ENCODE data around the gene SKAP1. TPM values are rescaled to one million over a fixed set of nuclear protein-coding genes. Genes with fewer than 3 reads are reported as not detected.

The SKAP1 gene
- total RNA-seq, 1 donor from 2014 or later, result not detected

- no peak for TF ChIP-seq CTCF (IDR thresholded peaks at IDR 0.05; ENCODE audit: partially characterized antibody, unreplicated experiment)
- no peaks in the 10 kb centered on the region for H3K9me3 Mint-ChIP-seq (ENCODE audit: unreplicated experiment)
These were observed 29.2 kb upstream of the SKAP1 start for GRCh38 chr17:48459070-48459844.

GRCh38 chr17:48457080-48457836 lies 27.2 kb upstream of the SKAP1 start:
- DNase-seq, result peak; percentile 73
- H3K27ac Mint-ChIP-seq (ENCODE audit: unreplicated experiment), result no peak overlapping the region
- H3K4me3 Mint-ChIP-seq (ENCODE audit: unreplicated experiment), result no peak overlapping the region
- peaks cover 3% of the 10 kb centered on the region for H3K27me3 Mint-ChIP-seq (ENCODE audit: unreplicated experiment)
- TF ChIP-seq CTCF (IDR thresholded peaks at IDR 0.05; ENCODE audit: partially characterized antibody, unreplicated experiment), result peak; percentile 97
- no peaks in the 10 kb centered on the region for H3K4me1 Mint-ChIP-seq (ENCODE audit: low read depth, unreplicated experiment)
- no peaks in the 10 kb centered on the region for H3K36me3 Mint-ChIP-seq (ENCODE audit: unreplicated experiment)
- peaks cover 2% of the 10 kb centered on the region for H3K9me3 Mint-ChIP-seq (ENCODE audit: unreplicated experiment)

More at GRCh38 chr17:48459070-48459844, 29.2 kb upstream of the SKAP1 start:
- DNase-seq, result no peak
- no peak overlapping the region for H3K4me3 Mint-ChIP-seq (ENCODE audit: unreplicated experiment)
- no peak overlapping the region for H3K27ac Mint-ChIP-seq (ENCODE audit: unreplicated experiment)
- H3K36me3 Mint-ChIP-seq (ENCODE audit: unreplicated experiment), result no peaks in the 10 kb centered on the region
- no peaks in the 10 kb centered on the region for H3K4me1 Mint-ChIP-seq (ENCODE audit: low read depth, unreplicated experiment)
- peaks cover 4% of the 10 kb centered on the region for H3K27me3 Mint-ChIP-seq (ENCODE audit: unreplicated experiment)

- Mint-ChIP-seq H3K27ac (ENCODE audit: unreplicated experiment) (no peak overlapping the region), H3K9me3 (ENCODE audit: unreplicated experiment) (peaks cover 2% of the 10 kb centered on the region), H3K4me3 (ENCODE audit: unreplicated experiment) (no peak overlapping the region)
These were observed 26.6 kb upstream of the SKAP1 start for GRCh38 chr17:48456589-48456988.

GRCh38 chr17:48455791-48456190 lies 25.8 kb upstream of the SKAP1 start:
- no peak for DNase-seq
- H3K27ac Mint-ChIP-seq (ENCODE audit: unreplicated experiment), result no peak overlapping the region
- no peak overlapping the region for H3K4me3 Mint-ChIP-seq (ENCODE audit: unreplicated experiment)
- H3K27me3 Mint-ChIP-seq (ENCODE audit: unreplicated experiment), result peaks cover 3% of the 10 kb centered on the region
- no peaks in the 10 kb centered on the region for H3K4me1 Mint-ChIP-seq (ENCODE audit: low read depth, unreplicated experiment)
- H3K36me3 Mint-ChIP-seq (ENCODE audit: unreplicated experiment), result no peaks in the 10 kb centered on the region
- TF ChIP-seq CTCF (IDR thresholded peaks at IDR 0.05; ENCODE audit: partially characterized antibody, unreplicated experiment), result no peak
- peaks cover 2% of the 10 kb centered on the region for H3K9me3 Mint-ChIP-seq (ENCODE audit: unreplicated experiment)

More at GRCh38 chr17:48456589-48456988, 26.6 kb upstream of the SKAP1 start:
- H3K4me1 Mint-ChIP-seq (ENCODE audit: low read depth, unreplicated experiment), result no peaks in the 10 kb centered on the region
- no peaks in the 10 kb centered on the region for H3K36me3 Mint-ChIP-seq (ENCODE audit: unreplicated experiment)
- no peak for TF ChIP-seq CTCF (IDR thresholded peaks at IDR 0.05; ENCODE audit: partially characterized antibody, unreplicated experiment)
- no peak for DNase-seq
- H3K27me3 Mint-ChIP-seq (ENCODE audit: unreplicated experiment), result peaks cover 3% of the 10 kb centered on the region

- H3K4me1 Mint-ChIP-seq (ENCODE audit: low read depth, unreplicated experiment), result no peaks in the 10 kb centered on the region
- no peaks in the 10 kb centered on the region for H3K27me3 Mint-ChIP-seq (ENCODE audit: unreplicated experiment)
- H3K4me3 Mint-ChIP-seq (ENCODE audit: unreplicated experiment), result no peak overlapping the region
- H3K27ac Mint-ChIP-seq (ENCODE audit: unreplicated experiment), result no peak overlapping the region
- DNase-seq, result no peak
- no peak for TF ChIP-seq CTCF (IDR thresholded peaks at IDR 0.05; ENCODE audit: partially characterized antibody, unreplicated experiment)
- H3K36me3 Mint-ChIP-seq (ENCODE audit: unreplicated experiment), result no peaks in the 10 kb centered on the region
- peaks cover 4% of the 10 kb centered on the region for H3K9me3 Mint-ChIP-seq (ENCODE audit: unreplicated experiment)
These were observed 23.4 kb upstream of the SKAP1 start for GRCh38 chr17:48453447-48453846.
